GM21390 (cell line): ENCODE measurements around the gene QKI.
"Not testable (repeated sequence)": the region's sequence is repeated elsewhere in the genome, so short reads cannot be mapped to it uniquely, and the experiment has no call there.

Source experiments
- ATAC-seq: cut with Tn5 transposase; IDR thresholded peaks from one replicate; pipeline ENCODE4 v1.9.1; 2021; ENCODE audit not compliant: unreplicated experiment

The QKI gene

DNA sequence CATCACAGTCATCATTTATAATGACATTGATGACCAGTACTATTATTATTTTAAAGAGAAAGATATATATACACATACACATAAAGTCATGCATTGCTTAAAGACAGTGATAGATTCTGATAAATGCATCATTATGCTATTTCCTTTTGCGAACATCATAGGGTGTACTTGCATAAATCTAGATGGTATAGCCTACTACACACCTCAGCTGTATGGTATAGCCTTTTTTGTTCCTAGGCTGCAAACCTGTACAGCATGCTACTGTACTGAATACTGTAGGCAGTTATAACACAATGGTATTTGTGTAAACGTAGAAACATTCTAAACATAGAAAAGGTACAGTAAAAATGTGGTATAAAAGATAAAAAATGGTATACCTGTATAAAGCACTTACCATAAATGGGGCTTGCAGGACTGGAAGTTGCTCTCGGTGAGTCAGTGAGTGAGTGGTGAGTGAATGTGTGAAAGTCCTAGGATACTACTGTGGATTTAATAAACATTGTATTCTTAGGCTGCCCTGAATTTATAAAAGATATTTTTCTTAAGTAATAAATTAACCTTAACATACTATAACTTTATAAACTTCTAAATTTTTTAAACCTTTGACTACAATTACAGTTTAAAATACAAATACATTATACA, 23.9 kb downstream of the QKI start:
- ATAC-seq = no peak

DNA sequence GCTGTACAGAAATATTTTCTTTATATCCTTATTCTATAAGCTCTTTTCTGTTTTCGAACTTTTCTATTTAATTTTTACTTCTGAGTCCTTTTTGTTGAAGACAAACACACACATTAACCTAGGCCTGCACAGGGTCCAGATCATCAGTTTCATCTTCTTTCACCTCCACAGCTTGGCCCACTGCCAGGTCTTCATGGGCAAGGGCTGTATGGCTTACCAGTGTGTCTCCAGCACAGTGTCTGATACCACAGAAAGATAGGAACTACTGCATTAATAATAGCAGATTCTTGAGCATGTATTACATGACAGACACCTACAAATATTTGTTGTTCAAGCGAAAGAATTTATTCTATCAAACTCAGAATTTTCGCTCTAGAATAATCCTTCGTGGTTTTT, 24.4 kb downstream of the QKI start:
- no peak for ATAC-seq

GRCh38 chr6:163439390-163439789, 24.9 kb downstream of the QKI start:
- not testable (repeated sequence) for ATAC-seq

DNA sequence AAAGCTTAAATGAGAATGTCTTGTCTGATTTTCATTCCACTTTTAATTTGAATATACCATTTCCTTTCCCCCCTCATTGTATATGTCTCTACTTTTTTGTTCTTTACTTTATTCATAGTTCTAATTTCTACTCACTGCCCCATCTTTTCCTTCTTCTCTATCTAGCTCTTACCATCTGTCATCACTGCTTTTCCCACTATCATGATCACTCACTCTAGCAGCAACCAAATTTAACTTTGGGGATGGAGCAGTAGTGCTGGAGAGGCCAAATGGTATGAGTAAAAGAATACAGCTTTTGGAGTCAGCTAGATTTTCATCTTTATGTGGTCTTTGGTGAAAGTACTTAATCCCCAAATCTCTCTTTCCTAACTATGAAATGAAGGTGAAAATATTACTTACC, 25.5 kb downstream of the QKI start:
- no peak for ATAC-seq

DNA sequence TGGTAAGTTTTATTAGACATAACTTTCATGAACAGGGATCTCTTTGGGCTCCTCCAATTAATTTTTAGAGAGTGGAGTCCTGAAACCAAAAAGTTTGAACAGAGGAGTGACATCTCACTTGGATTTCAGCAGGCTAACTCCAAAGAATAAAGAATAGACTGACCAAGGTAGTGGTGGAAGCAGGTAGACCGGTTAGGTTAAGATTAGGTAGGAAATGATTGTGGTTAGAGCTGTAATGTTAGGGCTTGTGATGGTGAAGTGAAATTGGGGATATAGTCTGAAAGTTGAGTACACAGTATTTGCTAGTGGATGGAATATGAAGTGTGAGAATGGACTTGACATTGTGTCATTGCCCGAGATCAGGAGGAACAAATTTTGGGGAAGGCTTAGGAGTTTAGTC, 27.8 kb downstream of the QKI start:
- ATAC-seq = no peak

GRCh38 chr6:163444077-163444476, 29.6 kb downstream of the QKI start:
- ATAC-seq = no peak

- no peak for ATAC-seq
These were observed 32.0 kb downstream of the QKI start for GRCh38 chr6:163446549-163446948.

- ATAC-seq = no peak
These were observed 34.6 kb downstream of the QKI start for GRCh38 chr6:163449076-163449475.

- ATAC-seq = no peak
These were observed 39.9 kb downstream of the QKI start for GRCh38 chr6:163454425-163454824.

GRCh38 chr6:163455552-163455951, 41.0 kb downstream of the QKI start:
- no peak for ATAC-seq

- peak; percentile 48 for ATAC-seq
These were observed 43.4 kb downstream of the QKI start for GRCh38 chr6:163457637-163458561.

- ATAC-seq = no peak
These were observed 44.5 kb downstream of the QKI start for GRCh38 chr6:163459007-163459406.

DNA sequence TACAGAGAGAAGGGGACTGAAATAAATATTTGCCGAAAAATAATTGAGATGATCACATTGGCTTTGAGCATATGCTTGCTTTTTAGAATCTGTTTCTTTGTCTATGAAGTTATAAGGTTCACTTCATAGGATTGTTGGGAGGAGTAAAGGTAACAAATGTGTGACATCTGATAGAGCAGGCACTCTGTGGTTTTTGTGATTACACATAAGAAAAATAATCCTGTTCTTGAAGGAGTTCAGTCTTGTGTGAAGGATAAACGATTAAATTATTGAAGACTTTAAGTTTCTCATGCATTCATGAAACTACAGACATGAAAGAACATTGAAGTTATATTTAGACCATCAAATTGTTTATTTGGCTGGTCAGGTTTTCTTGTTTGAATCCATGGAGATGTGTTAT, 45.0 kb downstream of the QKI start:
- ATAC-seq = no peak

GRCh38 chr6:163460307-163460782, 45.8 kb downstream of the QKI start:
- ATAC-seq = peak; percentile 84

DNA sequence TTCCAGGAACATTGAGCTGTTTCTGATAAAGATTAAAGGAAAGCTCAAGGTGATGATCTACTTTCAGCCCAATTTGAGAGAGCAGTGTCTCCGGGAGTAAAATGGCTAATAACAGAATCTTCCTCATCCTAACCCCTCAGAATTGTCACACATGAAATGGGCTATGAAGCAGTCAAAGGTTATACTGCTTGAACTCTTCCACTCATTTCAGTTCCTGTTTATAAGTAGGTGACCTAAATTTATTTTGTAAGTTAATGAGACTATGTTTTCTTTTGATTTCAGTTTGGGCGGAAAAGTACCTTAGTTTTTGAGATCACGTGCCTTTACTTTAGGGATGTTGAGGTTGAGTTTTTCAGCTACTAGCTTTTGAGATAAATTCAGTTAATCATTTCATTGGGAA, 47.2 kb downstream of the QKI start:
- ATAC-seq = no peak

DNA sequence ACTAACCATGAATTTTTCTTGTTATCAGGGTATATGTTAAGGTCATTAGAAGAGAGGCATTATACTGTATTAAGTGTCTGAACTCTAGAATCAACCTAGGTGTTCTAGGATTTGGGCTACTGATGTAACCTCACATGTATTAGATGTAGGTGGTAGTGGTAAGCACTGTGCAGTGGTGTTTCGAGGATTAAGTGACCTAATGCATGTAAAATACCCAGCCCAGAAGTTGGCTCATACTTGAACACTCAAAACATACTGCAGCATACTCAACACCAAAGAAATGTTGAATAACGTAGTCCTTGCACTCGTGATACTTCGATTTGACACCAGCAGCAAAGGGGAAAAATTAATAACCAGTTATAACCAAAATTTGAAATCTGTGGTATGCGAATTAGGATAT, 48.7 kb downstream of the QKI start:
- ATAC-seq = no peak

GRCh38 chr6:163463795-163464194, 49.3 kb downstream of the QKI start:
- ATAC-seq = no peak

GRCh38 chr6:163466839-163467390, 52.4 kb downstream of the QKI start:
- no peak for ATAC-seq

DNA sequence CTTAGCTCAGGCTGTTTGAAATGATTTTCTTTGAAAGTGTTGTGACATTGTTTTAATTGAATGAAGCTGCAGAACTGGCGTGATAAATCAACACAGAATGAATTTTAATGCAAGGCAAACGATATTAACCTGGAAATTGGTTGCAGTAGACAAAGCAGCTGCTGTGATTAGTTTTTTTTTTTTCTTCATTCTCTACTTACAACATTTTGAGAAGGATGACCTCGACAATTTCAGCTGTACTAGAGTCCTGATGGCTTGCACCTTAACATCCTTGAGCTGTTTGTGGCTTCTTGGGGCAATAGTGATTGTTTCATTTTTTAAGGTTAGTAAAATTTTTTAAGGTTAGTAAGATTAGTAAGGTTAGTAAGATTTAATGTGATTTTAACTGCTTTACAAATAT, 54.2 kb downstream of the QKI start:
- ATAC-seq = no peak

- ATAC-seq = no peak
These were observed 55.0 kb downstream of the QKI start for GRCh38 chr6:163469459-163469985.

DNA sequence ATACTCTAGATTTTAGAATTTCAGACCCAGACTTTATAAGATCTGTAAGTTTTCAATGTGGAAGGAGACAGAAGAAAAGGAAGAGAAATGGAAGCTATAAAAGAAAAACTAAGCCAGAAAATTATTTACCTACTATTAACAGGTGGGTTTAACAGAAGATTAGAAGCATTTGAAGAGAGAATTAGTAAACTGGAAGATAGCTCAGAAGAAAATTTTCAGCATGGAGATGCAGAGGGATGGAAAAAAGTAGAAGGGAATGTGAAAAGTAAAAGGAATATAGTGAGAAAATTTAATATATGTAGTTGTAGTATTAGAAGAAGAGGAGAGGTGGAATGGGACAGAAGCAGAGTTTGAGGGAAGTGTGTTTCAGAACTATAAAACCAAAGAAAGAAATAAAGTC, 56.1 kb downstream of the QKI start:
- ATAC-seq = no peak

DNA sequence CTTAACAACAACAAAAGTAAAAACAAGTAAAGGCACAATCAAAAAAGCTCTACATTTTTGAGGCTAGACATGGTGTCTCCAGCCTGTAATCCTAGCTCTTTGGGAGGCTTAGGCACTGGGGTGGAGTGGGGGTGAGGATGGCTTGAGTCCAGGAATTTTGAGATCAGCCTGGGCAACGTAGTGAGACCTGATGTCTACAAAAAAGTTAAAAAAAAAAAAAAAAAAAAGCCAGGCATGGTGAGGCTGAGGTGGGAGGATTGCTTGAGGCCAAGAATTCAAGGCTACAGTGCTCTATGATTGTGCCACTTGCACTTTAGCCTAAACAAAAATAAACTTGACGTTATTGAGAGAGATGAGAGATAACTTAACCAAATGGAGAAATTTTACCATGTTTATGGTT, 60.1 kb downstream of the QKI start:
- no peak for ATAC-seq
